H1 (cell line): Measurements from ENCODE around the gene COL26A1. TPM values are rescaled to one million over a fixed set of nuclear protein-coding genes. Genes with fewer than 3 reads are reported as not detected.

Source experiments
- EP300 ChIP-seq, 2 experiments: IDR thresholded peaks; 1 replicate in 1 of 2; 2 replicates in 1 of 2; pipeline ENCODE4 v1.6.1; 2011 to 2012; ENCODE audit warnings: low read depth in 2 of 2, low read length in 2 of 2, mild to moderate bottlenecking in 2 of 2, borderline replicate concordance in 1 of 2, inconsistent platforms in 1 of 2, moderate library complexity in 1 of 2
- polyA plus RNA-seq, 7 experiments: library from polyadenylated mRNA; depleted of rRNA in 3 of 7; stranded (reverse) in 5 of 7; unstranded in 2 of 7; fragments of >200 nt in 5 of 7; fragments of 200-250 nt in 2 of 7; gene quantifications; 1 replicate in 5 of 7; 2 replicates in 1 of 7; 4 replicates in 1 of 7; pipeline versions ENCODE4 v1.2.1 to v1.2.3, GENCODE V29; 2011 to 2013; ENCODE audit warnings: missing spikeins in 2 of 7, mixed read lengths in 2 of 7
- total RNA-seq: library from RNA; stranded (reverse); fragmentation: NEBNext Ultra II Directional; extraction: Animal tissue kit (Norgen Biotek cat#: 25700); gene quantifications from 2 replicates; pipeline ENCODE4 v1.2.1, GENCODE V29; 2021

COL26A1 gene
- total and polyA plus RNA-seq, 2 of the 8 experiments (the other 6 are each of a cell fraction or from before 2014, with no cell fraction given): 51.1 to 68.8 TPM

- TF ChIP-seq EP300 (IDR thresholded peaks at IDR 0.05; ENCODE audit: borderline replicate concordance in 1 of 2, low read depth in 2 of 2, low read length in 2 of 2): no peak
These were observed 79.9 kb downstream of the COL26A1 start (continued) for GRCh38 chr7:101442426-101443070.
